ENCODE measurements around the gene GAPT. TPM values are rescaled to one million over a fixed set of nuclear protein-coding genes. Genes with fewer than 3 reads are reported as not detected.

The GAPT gene
- total RNA-seq, 1 experiment from 2014 or later: not detected

DNA sequence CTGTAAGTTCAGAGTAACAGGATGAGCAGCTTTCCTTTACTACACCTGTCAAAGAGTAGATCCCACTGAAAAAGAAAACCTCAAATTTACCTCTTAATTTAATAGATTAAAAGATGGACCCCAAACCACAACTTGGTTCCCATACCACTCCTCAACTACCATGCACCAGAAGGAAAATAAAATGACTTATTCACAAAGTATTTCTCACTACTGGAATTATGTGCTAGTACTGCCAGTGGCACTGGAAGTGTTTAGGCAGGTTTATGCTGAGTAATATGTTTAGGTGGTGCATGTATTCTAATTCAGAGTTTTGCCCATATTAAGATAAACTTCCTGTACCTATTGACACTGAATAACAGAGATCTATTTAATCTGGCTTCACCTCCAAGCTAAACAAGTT lies 37.9 kb upstream of the GAPT start:
- Histone ChIP-seq H4K20me1 (ENCODE audit: low read length) (peaks cover 55% of the 10 kb centered on the region), H3K9me3 (ENCODE audit: low read length) (no peaks in the 10 kb centered on the region), H3K9ac (ENCODE audit: low read length) (no peak overlapping the region), H3K36me3 (ENCODE audit: low read depth, low read length) (peaks cover 55% of the 10 kb centered on the region), H3K4me1 (ENCODE audit: insufficient read depth, low read length) (peaks cover 33% of the 10 kb centered on the region), H2AFZ (ENCODE audit: low read length) (no peak overlapping the region), H3F3A (ENCODE audit: low read length, unreplicated experiment) (peaks cover 6% of the 10 kb centered on the region), H3K27ac (ENCODE audit: low read length) (no peak overlapping the region), H3K4me3 (ENCODE audit: low read length) (no peak overlapping the region), H3K4me2 (ENCODE audit: low read length) (no peak overlapping the region), H3K27me3 (ENCODE audit: low read length) (no peaks in the 10 kb centered on the region), H3K9me2 (replicated peaks; ENCODE audit: low read length) (no peaks in the 10 kb centered on the region), H3K79me2 (ENCODE audit: low read length) (peaks cover 43% of the 10 kb centered on the region)
- no TSS peak for BruUV-seq (replicated peaks)
- intact Hi-C loops (cut with micrococcal nuclease): loop anchor here (2.0 to 5.0 kb wide), 2 partner anchors 121 to 265 kb away; no protein-coding TSS in a partner anchor
- ChIA-PET CTCF (no interaction called here), POLR2A (ENCODE audit: unreplicated experiment) (no interaction called here)
- ATAC-seq (no peak), DNase-seq (no peak)
- TF ChIP-seq EZH2 (IDR thresholded peaks at IDR 0.05; ENCODE audit: low read length, unreplicated experiment) (no peak), EZH2phosphoT487 (IDR thresholded peaks at IDR 0.05; ENCODE audit: borderline replicate concordance, low read length) (no peak)
- TF ChIP-seq, protein P1, sequence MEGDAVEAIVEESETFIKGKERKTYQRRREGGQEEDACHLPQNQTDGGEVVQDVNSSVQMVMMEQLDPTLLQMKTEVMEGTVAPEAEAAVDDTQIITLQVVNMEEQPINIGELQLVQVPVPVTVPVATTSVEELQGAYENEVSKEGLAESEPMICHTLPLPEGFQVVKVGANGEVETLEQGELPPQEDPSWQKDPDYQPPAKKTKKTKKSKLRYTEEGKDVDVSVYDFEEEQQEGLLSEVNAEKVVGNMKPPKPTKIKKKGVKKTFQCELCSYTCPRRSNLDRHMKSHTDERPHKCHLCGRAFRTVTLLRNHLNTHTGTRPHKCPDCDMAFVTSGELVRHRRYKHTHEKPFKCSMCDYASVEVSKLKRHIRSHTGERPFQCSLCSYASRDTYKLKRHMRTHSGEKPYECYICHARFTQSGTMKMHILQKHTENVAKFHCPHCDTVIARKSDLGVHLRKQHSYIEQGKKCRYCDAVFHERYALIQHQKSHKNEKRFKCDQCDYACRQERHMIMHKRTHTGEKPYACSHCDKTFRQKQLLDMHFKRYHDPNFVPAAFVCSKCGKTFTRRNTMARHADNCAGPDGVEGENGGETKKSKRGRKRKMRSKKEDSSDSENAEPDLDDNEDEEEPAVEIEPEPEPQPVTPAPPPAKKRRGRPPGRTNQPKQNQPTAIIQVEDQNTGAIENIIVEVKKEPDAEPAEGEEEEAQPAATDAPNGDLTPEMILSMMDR (conservative IDR thresholded peaks at IDR 0.05; ENCODE audit: low read depth, low read length): no peak

DNA sequence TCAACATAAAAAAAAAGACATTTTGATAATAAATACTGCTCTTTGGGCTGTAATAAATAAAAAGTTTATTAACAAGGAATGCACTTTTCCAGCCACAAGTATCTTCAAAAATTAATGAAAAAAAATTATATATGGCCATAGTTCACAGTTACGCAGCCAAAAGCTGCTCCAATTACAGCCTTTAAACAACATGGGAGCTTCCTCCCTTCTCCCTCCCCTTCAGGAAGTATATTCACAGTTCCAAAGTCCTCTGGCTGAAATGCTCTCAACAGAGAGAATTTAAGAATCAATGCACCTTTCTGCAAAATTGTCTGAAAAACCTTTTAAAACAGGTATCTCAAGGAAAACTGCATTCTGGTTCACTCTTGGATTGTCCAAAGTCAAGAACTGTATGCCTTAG lies 37.2 kb upstream of the GAPT start:
- Histone ChIP-seq H3K27me3 (ENCODE audit: low read length) (no peaks in the 10 kb centered on the region), H2AFZ (ENCODE audit: low read length) (no peak overlapping the region), H3K9me3 (ENCODE audit: low read length) (no peaks in the 10 kb centered on the region), H4K20me1 (ENCODE audit: low read length) (peaks cover 62% of the 10 kb centered on the region), H3K27ac (ENCODE audit: low read length) (no peak overlapping the region), H3F3A (ENCODE audit: low read length, unreplicated experiment) (peaks cover 6% of the 10 kb centered on the region), H3K9me2 (replicated peaks; ENCODE audit: low read length) (no peaks in the 10 kb centered on the region), H3K36me3 (ENCODE audit: low read depth, low read length) (peaks cover 61% of the 10 kb centered on the region), H3K4me1 (ENCODE audit: insufficient read depth, low read length) (peaks cover 33% of the 10 kb centered on the region), H3K79me2 (ENCODE audit: low read length) (peaks cover 50% of the 10 kb centered on the region), H3K9ac (ENCODE audit: low read length) (no peak overlapping the region), H3K4me2 (ENCODE audit: low read length) (no peak overlapping the region; the same call in 1 of the 2 replicates), H3K4me3 (ENCODE audit: low read length) (peak overlapping the region; percentile 30; the same call in 1 of the 2 replicates)
- ChIA-PET CTCF (interaction anchor here (0.6 kb wide), 1 partner anchor 159 kb away, joined by 4 read pairs; no protein-coding TSS in a partner anchor), POLR2A (ENCODE audit: unreplicated experiment) (no interaction called here)
- DNase-seq (no peak), ATAC-seq (no peak)
- intact Hi-C loops (cut with micrococcal nuclease): loop anchor here (5.0 kb wide), 1 partner anchor 122 kb away; no protein-coding TSS in a partner anchor
- TF ChIP-seq EZH2phosphoT487 (IDR thresholded peaks at IDR 0.05; ENCODE audit: borderline replicate concordance, low read length) (no peak), EZH2 (IDR thresholded peaks at IDR 0.05; ENCODE audit: low read length, unreplicated experiment) (no peak)
- TF ChIP-seq, protein P1 (conservative IDR thresholded peaks at IDR 0.05; ENCODE audit: low read depth, low read length): no peak
- BruUV-seq (replicated peaks): no TSS peak

DNA sequence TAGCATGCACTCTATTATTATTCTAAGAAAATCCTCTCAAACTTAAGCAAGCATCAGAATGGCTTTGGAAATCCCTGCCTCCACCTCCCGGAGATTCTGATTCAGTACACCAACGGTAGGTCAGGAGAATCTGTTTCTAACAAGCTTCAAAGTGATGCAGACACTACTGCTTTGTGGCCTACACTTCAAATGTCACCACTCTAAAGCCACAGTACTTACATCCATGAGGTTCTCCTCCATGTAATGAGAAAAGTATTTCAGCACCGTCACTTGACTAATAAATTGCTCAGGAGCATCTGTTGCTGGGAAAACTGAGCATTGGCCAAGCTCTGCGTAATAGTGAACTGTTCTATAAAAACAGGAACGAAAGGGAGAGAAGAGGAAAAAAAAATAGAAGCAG lies 36.2 kb upstream of the GAPT start:
- peaks cover 6% of the 10 kb centered on the region for H3F3A ChIP-seq (ENCODE audit: low read length, unreplicated experiment)
- TF ChIP-seq EZH2 (IDR thresholded peaks at IDR 0.05; ENCODE audit: low read length, unreplicated experiment): no peak
- TF ChIP-seq, protein P1 (conservative IDR thresholded peaks at IDR 0.05; ENCODE audit: low read depth, low read length): no peak
- peaks cover 59% of the 10 kb centered on the region for H3K79me2 ChIP-seq (ENCODE audit: low read length)
- ATAC-seq: no peak
- H3K9me3 ChIP-seq (ENCODE audit: low read length): no peaks in the 10 kb centered on the region
- H3K27me3 ChIP-seq (ENCODE audit: low read length): no peaks in the 10 kb centered on the region
- BruUV-seq (replicated peaks): no TSS peak
- ChIA-PET POLR2A (ENCODE audit: unreplicated experiment) (no interaction called here), CTCF (no interaction called here)
- H3K36me3 ChIP-seq (ENCODE audit: low read depth, low read length): peaks cover 61% of the 10 kb centered on the region
- peak overlapping the region; percentile 30; the same call in 1 of the 2 replicates for H3K4me3 ChIP-seq (ENCODE audit: low read length)
- intact Hi-C loops (cut with micrococcal nuclease): loop anchor here (5.0 kb wide), 1 partner anchor 138 kb away; no protein-coding TSS in a partner anchor
- H4K20me1 ChIP-seq (ENCODE audit: low read length): peaks cover 70% of the 10 kb centered on the region
- peak overlapping the region; percentile 91 for H3K4me2 ChIP-seq (ENCODE audit: low read length)
- no peak overlapping the region for H3K9ac ChIP-seq (ENCODE audit: low read length)
- H2AFZ ChIP-seq (ENCODE audit: low read length): no peak overlapping the region
- H3K4me1 ChIP-seq (ENCODE audit: insufficient read depth, low read length): peaks cover 33% of the 10 kb centered on the region
- DNase-seq: no peak
- H3K27ac ChIP-seq (ENCODE audit: low read length): no peak overlapping the region
- no peaks in the 10 kb centered on the region for H3K9me2 ChIP-seq (replicated peaks; ENCODE audit: low read length)
